ENCODE results near the gene COA1. TPM values are rescaled to one million over a fixed set of nuclear protein-coding genes. Genes with fewer than 3 reads are reported as not detected.
"Not testable (repeated sequence)": the region's sequence is repeated elsewhere in the genome, so short reads cannot be mapped to it uniquely, and the experiment has no call there.

COA1 gene
- polyA plus RNA-seq, 1 donor from 2014 or later: 157 TPM

DNA sequence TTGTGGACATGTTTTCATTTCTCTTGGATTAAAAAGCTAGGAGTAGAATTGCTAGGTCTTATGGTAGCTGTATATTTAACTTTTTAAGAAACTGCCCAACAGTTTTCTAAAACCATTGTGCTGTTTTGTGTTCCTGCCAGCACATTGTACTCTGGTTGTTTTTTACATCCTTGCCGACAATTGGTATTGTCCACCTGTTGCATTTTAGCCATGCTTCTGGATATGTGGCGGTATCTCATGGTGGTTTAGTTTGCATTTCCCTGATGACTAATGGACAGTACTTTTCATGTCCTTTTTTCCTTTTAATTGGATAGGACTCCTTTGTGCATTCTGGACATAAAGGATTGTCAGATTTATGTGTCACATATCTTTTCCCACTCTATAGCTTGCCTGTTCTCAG is 100.9 kb downstream of the COA1 start:
- H3K4me2 ChIP-seq (ENCODE audit: low read length): no peak overlapping the region
- no peaks in the 10 kb centered on the region for H3K79me2 ChIP-seq (replicated peaks; ENCODE audit: insufficient read depth, low read length)
- H3K27ac ChIP-seq (ENCODE audit: low read length): no peak overlapping the region
- H3K27me3 ChIP-seq (ENCODE audit: insufficient read depth, low read depth, low read length): no peaks in the 10 kb centered on the region
- H3K9me3 ChIP-seq (ENCODE audit: low read length): no peaks in the 10 kb centered on the region
- no peaks in the 10 kb centered on the region for H3F3A ChIP-seq (ENCODE audit: insufficient read depth, low read length, poor library complexity, severe bottlenecking)
- TF ChIP-seq TAF1 (IDR thresholded peaks at IDR 0.05; ENCODE audit: low read depth) (no peak), EZH2 (IDR thresholded peaks at IDR 0.05; ENCODE audit: borderline replicate concordance, insufficient read depth, low read length, poor library complexity, severe bottlenecking) (no peak), EP300 (conservative IDR thresholded peaks at IDR 0.05; ENCODE audit: poor library complexity, severe bottlenecking) (no peak), RAD21 (conservative IDR thresholded peaks at IDR 0.05) (no peak), SMC3 (conservative IDR thresholded peaks at IDR 0.05; ENCODE audit: poor library complexity) (no peak), POLR2AphosphoS5 (IDR thresholded peaks at IDR 0.05) (no peak), MXI1 (conservative IDR thresholded peaks at IDR 0.05; ENCODE audit: poor library complexity, severe bottlenecking) (no peak)
- TF ChIP-seq, protein P1, sequence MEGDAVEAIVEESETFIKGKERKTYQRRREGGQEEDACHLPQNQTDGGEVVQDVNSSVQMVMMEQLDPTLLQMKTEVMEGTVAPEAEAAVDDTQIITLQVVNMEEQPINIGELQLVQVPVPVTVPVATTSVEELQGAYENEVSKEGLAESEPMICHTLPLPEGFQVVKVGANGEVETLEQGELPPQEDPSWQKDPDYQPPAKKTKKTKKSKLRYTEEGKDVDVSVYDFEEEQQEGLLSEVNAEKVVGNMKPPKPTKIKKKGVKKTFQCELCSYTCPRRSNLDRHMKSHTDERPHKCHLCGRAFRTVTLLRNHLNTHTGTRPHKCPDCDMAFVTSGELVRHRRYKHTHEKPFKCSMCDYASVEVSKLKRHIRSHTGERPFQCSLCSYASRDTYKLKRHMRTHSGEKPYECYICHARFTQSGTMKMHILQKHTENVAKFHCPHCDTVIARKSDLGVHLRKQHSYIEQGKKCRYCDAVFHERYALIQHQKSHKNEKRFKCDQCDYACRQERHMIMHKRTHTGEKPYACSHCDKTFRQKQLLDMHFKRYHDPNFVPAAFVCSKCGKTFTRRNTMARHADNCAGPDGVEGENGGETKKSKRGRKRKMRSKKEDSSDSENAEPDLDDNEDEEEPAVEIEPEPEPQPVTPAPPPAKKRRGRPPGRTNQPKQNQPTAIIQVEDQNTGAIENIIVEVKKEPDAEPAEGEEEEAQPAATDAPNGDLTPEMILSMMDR (IDR thresholded peaks at IDR 0.05; ENCODE audit: poor library complexity, severe bottlenecking): no peak
- TF ChIP-seq, protein P2, sequence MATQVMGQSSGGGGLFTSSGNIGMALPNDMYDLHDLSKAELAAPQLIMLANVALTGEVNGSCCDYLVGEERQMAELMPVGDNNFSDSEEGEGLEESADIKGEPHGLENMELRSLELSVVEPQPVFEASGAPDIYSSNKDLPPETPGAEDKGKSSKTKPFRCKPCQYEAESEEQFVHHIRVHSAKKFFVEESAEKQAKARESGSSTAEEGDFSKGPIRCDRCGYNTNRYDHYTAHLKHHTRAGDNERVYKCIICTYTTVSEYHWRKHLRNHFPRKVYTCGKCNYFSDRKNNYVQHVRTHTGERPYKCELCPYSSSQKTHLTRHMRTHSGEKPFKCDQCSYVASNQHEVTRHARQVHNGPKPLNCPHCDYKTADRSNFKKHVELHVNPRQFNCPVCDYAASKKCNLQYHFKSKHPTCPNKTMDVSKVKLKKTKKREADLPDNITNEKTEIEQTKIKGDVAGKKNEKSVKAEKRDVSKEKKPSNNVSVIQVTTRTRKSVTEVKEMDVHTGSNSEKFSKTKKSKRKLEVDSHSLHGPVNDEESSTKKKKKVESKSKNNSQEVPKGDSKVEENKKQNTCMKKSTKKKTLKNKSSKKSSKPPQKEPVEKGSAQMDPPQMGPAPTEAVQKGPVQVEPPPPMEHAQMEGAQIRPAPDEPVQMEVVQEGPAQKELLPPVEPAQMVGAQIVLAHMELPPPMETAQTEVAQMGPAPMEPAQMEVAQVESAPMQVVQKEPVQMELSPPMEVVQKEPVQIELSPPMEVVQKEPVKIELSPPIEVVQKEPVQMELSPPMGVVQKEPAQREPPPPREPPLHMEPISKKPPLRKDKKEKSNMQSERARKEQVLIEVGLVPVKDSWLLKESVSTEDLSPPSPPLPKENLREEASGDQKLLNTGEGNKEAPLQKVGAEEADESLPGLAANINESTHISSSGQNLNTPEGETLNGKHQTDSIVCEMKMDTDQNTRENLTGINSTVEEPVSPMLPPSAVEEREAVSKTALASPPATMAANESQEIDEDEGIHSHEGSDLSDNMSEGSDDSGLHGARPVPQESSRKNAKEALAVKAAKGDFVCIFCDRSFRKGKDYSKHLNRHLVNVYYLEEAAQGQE (IDR thresholded peaks at IDR 0.05; ENCODE audit: borderline replicate concordance): no peak
- no peak overlapping the region for H3K4me3 ChIP-seq (ENCODE audit: low read length)
- no peaks in the 10 kb centered on the region for H3K9me2 ChIP-seq (ENCODE audit: insufficient read depth, low read length)
- no peaks in the 10 kb centered on the region for H4K20me1 ChIP-seq (ENCODE audit: insufficient read depth)
- no peak overlapping the region for H3K9ac ChIP-seq (ENCODE audit: low read length)
- H2AFZ ChIP-seq (ENCODE audit: low read depth, low read length): no peak overlapping the region
- H3K36me3 ChIP-seq (ENCODE audit: insufficient read depth, low read length): no peaks in the 10 kb centered on the region

DNA sequence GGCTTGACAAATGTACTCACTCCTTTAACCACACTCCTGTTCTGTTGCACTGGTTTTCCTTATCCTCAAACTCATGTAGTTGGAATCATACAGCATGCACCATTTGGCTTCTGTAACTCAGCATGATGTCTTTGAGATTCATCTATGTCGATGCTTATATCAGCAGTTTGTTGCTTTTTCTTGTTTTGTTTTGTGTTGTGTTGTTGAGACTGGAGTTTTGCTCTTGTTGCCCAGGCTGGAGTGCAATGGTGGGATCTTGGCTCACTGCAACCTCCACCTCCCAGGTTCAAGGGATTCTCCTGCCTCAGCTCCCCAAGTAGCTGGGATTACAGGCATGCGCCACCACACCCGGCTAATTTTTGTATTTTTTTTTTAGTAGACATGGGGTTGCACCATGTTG is 101.5 kb downstream of the COA1 start:
- H3K4me3 ChIP-seq (ENCODE audit: low read length); H3K79me2 ChIP-seq (replicated peaks; ENCODE audit: insufficient read depth, low read length); H3K9me3 ChIP-seq (ENCODE audit: low read length); H2AFZ ChIP-seq (ENCODE audit: low read depth, low read length); H3K27me3 ChIP-seq (ENCODE audit: insufficient read depth, low read depth, low read length); H3K4me2 ChIP-seq (ENCODE audit: low read length); H4K20me1 ChIP-seq (ENCODE audit: insufficient read depth); H3K27ac ChIP-seq (ENCODE audit: low read length); H3K36me3 ChIP-seq (ENCODE audit: insufficient read depth, low read length); H3K9me2 ChIP-seq (ENCODE audit: insufficient read depth, low read length); H3K9ac ChIP-seq (ENCODE audit: low read length); H3F3A ChIP-seq (ENCODE audit: insufficient read depth, low read length, poor library complexity, severe bottlenecking): not testable (repeated sequence)

DNA sequence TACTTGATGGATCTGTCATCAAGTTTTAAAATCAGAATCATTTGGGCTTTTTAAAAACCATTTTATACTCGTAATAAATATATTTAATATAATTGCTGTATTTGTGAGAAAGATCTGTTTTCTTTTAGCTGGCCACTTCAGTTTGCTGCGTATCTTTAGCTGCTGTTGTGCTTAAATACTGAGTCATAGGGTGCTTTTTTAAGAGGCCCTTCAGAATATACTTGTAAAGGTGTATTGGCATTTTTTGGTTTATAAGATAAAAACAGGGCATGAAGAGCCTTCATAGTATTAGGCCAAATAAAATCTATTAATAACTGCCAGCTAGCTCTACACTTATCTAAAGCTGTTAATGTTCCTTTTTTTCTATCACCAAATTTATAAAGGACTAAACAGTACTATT is 102.6 kb downstream of the COA1 start:
- Histone ChIP-seq H3K27ac (ENCODE audit: low read length) (no peak overlapping the region), H3K79me2 (replicated peaks; ENCODE audit: insufficient read depth, low read length) (no peaks in the 10 kb centered on the region), H4K20me1 (ENCODE audit: insufficient read depth) (no peaks in the 10 kb centered on the region), H3K4me2 (ENCODE audit: low read length) (no peak overlapping the region), H3K4me3 (ENCODE audit: low read length) (no peak overlapping the region), H3K9me3 (ENCODE audit: low read length) (no peaks in the 10 kb centered on the region), H3K9me2 (ENCODE audit: insufficient read depth, low read length) (no peaks in the 10 kb centered on the region), H3F3A (ENCODE audit: insufficient read depth, low read length, poor library complexity, severe bottlenecking) (no peaks in the 10 kb centered on the region), H2AFZ (ENCODE audit: low read depth, low read length) (no peak overlapping the region), H3K27me3 (ENCODE audit: insufficient read depth, low read depth, low read length) (no peaks in the 10 kb centered on the region), H3K36me3 (ENCODE audit: insufficient read depth, low read length) (no peaks in the 10 kb centered on the region), H3K9ac (ENCODE audit: low read length) (no peak overlapping the region)
- no peak for TF ChIP-seq EZH2 (IDR thresholded peaks at IDR 0.05; ENCODE audit: borderline replicate concordance, insufficient read depth, low read length, poor library complexity, severe bottlenecking)
- TF ChIP-seq SMC3 (conservative IDR thresholded peaks at IDR 0.05; ENCODE audit: poor library complexity): no peak
- TF ChIP-seq, protein P2 (IDR thresholded peaks at IDR 0.05; ENCODE audit: borderline replicate concordance): no peak
- TF ChIP-seq MXI1 (conservative IDR thresholded peaks at IDR 0.05; ENCODE audit: poor library complexity, severe bottlenecking): no peak
- no peak for TF ChIP-seq POLR2AphosphoS5 (IDR thresholded peaks at IDR 0.05)
- no peak for TF ChIP-seq EP300 (conservative IDR thresholded peaks at IDR 0.05; ENCODE audit: poor library complexity, severe bottlenecking)
- TF ChIP-seq RAD21 (conservative IDR thresholded peaks at IDR 0.05): no peak
- TF ChIP-seq, protein P1 (IDR thresholded peaks at IDR 0.05; ENCODE audit: poor library complexity, severe bottlenecking): no peak

All from neural cell (in vitro differentiated cells).